ENCODE data around the gene PHLDA1. TPM values are rescaled to one million over a fixed set of nuclear protein-coding genes. Genes with fewer than 3 reads are reported as not detected.

Gene PHLDA1
- total RNA-seq, 2 experiments from 2014 or later = 6.5 TPM

DNA sequence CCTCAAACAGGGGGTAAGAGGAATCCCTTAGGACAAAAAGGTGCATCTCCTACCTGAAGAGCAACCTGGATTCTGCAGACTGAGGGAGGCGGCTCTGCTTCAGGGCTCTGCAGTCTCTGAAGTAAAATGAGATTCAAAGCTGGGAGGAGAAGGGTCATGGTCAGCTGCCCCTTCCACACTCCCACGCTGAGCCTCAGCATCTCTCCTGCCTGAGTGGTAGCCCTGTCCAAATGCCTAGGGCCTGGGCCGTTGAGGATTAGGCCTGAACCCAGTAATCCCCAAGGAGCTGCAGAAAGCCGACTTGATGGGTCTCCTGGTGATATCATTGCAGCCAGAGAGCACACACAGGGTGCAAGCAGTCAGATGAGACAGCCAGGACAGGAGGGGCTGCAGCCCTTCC is 18.9 kb downstream of the PHLDA1 start:
- intact Hi-C loops (cut with DNase I, micrococcal nuclease) = no loop called here
- H3K4me3 Mint-ChIP-seq = no peak overlapping the region
- CTCF ChIA-PET = interaction anchor here (1.4 to 1.7 kb wide), 2 partner anchors 19 to 21 kb away, joined by 3 to 5 read pairs; partner anchors contain the start of gene PHLDA1
- DNase-seq (no peak), ATAC-seq (ENCODE audit: poor library complexity) (no peak)
- H3K4me3 ChIP-seq (ENCODE audit: low read length) = no peak overlapping the region
- H3K27me3 Mint-ChIP-seq = no peaks in the 10 kb centered on the region
- no peaks in the 10 kb centered on the region for H3K27me3 ChIP-seq (ENCODE audit: control insufficient read depth in 1 of 2, insufficient read depth in 2 of 2, low read length in 2 of 2)
- no peaks in the 10 kb centered on the region for H3K36me3 Mint-ChIP-seq (ENCODE audit: low read depth)
- H3K9me3 ChIP-seq (ENCODE audit: control insufficient read depth in 1 of 2, insufficient read depth in 1 of 2, low read length in 2 of 2) = no peaks in the 10 kb centered on the region
- no peak overlapping the region for H3K27ac ChIP-seq (ENCODE audit: low read depth in 1 of 2, low read length in 2 of 2)
- POLR2A ChIA-PET = no interaction called here
- H3K4me1 Mint-ChIP-seq (ENCODE audit: low read depth) = no peaks in the 10 kb centered on the region
- TF ChIP-seq, protein P1, sequence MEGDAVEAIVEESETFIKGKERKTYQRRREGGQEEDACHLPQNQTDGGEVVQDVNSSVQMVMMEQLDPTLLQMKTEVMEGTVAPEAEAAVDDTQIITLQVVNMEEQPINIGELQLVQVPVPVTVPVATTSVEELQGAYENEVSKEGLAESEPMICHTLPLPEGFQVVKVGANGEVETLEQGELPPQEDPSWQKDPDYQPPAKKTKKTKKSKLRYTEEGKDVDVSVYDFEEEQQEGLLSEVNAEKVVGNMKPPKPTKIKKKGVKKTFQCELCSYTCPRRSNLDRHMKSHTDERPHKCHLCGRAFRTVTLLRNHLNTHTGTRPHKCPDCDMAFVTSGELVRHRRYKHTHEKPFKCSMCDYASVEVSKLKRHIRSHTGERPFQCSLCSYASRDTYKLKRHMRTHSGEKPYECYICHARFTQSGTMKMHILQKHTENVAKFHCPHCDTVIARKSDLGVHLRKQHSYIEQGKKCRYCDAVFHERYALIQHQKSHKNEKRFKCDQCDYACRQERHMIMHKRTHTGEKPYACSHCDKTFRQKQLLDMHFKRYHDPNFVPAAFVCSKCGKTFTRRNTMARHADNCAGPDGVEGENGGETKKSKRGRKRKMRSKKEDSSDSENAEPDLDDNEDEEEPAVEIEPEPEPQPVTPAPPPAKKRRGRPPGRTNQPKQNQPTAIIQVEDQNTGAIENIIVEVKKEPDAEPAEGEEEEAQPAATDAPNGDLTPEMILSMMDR (IDR thresholded peaks at IDR 0.05) = no peak
- no peaks in the 10 kb centered on the region for H3K36me3 ChIP-seq (ENCODE audit: insufficient read depth, low read length)
- no peaks in the 10 kb centered on the region for H3K4me1 ChIP-seq (ENCODE audit: insufficient read depth, low read length)
- H3K9me3 Mint-ChIP-seq = no peaks in the 10 kb centered on the region
- no peak overlapping the region for H3K27ac Mint-ChIP-seq

DNA sequence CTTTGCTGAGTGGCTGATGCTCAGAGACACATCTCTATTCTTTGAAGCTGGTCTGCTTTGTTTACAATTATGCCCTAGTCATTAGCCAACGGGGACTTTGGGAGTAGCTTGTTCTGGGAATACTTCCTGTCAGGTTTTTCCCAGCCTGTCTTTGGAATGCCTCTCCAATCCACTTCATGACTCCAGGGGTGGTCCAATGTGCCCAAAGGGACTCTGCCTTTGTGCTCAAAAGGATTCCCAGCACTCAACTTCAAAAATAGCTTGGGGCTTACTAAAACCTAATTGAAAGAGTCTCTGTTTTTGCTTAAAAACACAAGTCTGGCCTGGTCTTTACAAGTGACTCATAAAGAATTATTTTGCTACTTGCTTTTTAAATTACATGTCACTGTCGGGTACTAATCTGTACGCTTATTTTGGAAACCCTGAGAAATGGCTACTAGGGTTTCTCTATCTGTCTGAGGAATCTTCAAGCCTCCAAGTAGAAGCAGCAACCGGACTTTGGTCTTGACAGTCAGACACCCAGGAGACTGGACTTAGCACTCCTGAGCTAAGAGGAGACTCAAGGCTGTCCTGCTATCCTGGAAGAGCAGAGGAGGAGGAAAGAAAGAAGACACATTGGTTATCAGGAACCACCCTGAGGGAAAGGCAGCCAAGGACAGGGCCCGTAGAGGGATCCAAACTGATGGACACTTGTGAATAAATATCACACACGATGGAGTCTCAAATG is 20.7 kb downstream of the PHLDA1 start:
- no peak for DNase-seq
- intact Hi-C loops (cut with DNase I, micrococcal nuclease) = no loop called here
- Mint-ChIP-seq H3K27me3 (no peaks in the 10 kb centered on the region), H3K36me3 (ENCODE audit: low read depth) (no peaks in the 10 kb centered on the region), H3K4me3 (no peak overlapping the region), H3K27ac (no peak overlapping the region), H3K4me1 (ENCODE audit: low read depth) (no peaks in the 10 kb centered on the region), H3K9me3 (no peaks in the 10 kb centered on the region)
- H3K4me3 ChIP-seq (ENCODE audit: low read length) = no peak overlapping the region
- POLR2A ChIA-PET = no interaction called here
- no peaks in the 10 kb centered on the region for H3K36me3 ChIP-seq (ENCODE audit: insufficient read depth, low read length)
- H3K27ac ChIP-seq (ENCODE audit: low read depth in 1 of 2, low read length in 2 of 2) = no peak overlapping the region
- no peaks in the 10 kb centered on the region for H3K9me3 ChIP-seq (ENCODE audit: control insufficient read depth in 1 of 2, insufficient read depth in 1 of 2, low read length in 2 of 2)
- no peaks in the 10 kb centered on the region for H3K27me3 ChIP-seq (ENCODE audit: control insufficient read depth in 1 of 2, insufficient read depth in 2 of 2, low read length in 2 of 2)
- ATAC-seq (ENCODE audit: poor library complexity) = no peak
- no peaks in the 10 kb centered on the region for H3K4me1 ChIP-seq (ENCODE audit: insufficient read depth, low read length)
- CTCF ChIA-PET = interaction anchor here (0.6 kb wide), 2 partner anchors 181 to 784 kb away, joined by 3 read pairs; no protein-coding TSS in a partner anchor
- TF ChIP-seq, protein P1 (IDR thresholded peaks at IDR 0.05) = no peak

DNA sequence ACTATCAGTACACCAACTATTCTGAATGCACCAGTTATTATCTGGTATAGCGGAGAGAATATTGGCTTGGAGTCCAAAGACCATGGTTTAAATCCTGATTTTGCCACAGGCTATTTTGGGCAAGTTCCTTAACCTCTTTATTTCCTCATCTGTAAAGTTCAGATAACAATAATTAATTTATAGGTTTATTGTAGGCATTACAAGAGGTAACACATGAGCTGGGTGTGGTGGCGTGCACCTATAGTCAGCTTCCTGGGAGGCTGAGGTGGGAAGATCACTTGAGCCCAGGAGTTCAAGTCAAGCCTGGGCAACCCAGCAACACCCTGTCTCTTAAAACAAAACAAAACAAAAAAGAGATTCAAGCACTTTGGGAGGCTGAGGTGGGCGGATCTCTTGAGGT is 23.1 kb downstream of the PHLDA1 start:
- no peak overlapping the region for H3K4me3 Mint-ChIP-seq
- no peak overlapping the region for H3K27ac ChIP-seq (ENCODE audit: low read depth in 1 of 2, low read length in 2 of 2)

More for the DNA sequence above, 23.1 kb downstream of the PHLDA1 start:
- Histone ChIP-seq H3K27me3 (ENCODE audit: control insufficient read depth in 1 of 2, insufficient read depth in 2 of 2, low read length in 2 of 2) (no peaks in the 10 kb centered on the region), H3K4me1 (ENCODE audit: insufficient read depth, low read length) (no peaks in the 10 kb centered on the region), H3K4me3 (ENCODE audit: low read length) (no peak overlapping the region), H3K9me3 (ENCODE audit: control insufficient read depth in 1 of 2, insufficient read depth in 1 of 2, low read length in 2 of 2) (no peaks in the 10 kb centered on the region), H3K36me3 (ENCODE audit: insufficient read depth, low read length) (no peaks in the 10 kb centered on the region)
- Mint-ChIP-seq H3K36me3 (ENCODE audit: low read depth) (no peaks in the 10 kb centered on the region), H3K9me3 (peaks cover 3% of the 10 kb centered on the region), H3K27ac (no peak overlapping the region), H3K4me1 (ENCODE audit: low read depth) (no peaks in the 10 kb centered on the region), H3K27me3 (no peaks in the 10 kb centered on the region)
- DNase-seq (no peak), ATAC-seq (ENCODE audit: poor library complexity) (no peak)
- CTCF ChIA-PET = interaction anchor here (0.6 kb wide), 1 partner anchor 87 kb away, joined by 3 read pairs; no protein-coding TSS in a partner anchor
- TF ChIP-seq, protein P1 (IDR thresholded peaks at IDR 0.05) = no peak
- POLR2A ChIA-PET = no interaction called here
- intact Hi-C loops (cut with DNase I, micrococcal nuclease) = no loop called here

Measured in CD4-positive, alpha-beta T cell (primary cell).